A204.1 (cell line): ENCODE results near the gene CCDC102A.
"Not testable (repeated sequence)": the region's sequence is repeated elsewhere in the genome, so short reads cannot be mapped to it uniquely, and the experiment has no call there.

Source experiments
- FAIRE-seq: peaks from 2 replicates; lab custom pipeline; 2012; peaks lifted over from hg19 to GRCh38; lab: Jason Lieb, UNC

Gene CCDC102A

DNA sequence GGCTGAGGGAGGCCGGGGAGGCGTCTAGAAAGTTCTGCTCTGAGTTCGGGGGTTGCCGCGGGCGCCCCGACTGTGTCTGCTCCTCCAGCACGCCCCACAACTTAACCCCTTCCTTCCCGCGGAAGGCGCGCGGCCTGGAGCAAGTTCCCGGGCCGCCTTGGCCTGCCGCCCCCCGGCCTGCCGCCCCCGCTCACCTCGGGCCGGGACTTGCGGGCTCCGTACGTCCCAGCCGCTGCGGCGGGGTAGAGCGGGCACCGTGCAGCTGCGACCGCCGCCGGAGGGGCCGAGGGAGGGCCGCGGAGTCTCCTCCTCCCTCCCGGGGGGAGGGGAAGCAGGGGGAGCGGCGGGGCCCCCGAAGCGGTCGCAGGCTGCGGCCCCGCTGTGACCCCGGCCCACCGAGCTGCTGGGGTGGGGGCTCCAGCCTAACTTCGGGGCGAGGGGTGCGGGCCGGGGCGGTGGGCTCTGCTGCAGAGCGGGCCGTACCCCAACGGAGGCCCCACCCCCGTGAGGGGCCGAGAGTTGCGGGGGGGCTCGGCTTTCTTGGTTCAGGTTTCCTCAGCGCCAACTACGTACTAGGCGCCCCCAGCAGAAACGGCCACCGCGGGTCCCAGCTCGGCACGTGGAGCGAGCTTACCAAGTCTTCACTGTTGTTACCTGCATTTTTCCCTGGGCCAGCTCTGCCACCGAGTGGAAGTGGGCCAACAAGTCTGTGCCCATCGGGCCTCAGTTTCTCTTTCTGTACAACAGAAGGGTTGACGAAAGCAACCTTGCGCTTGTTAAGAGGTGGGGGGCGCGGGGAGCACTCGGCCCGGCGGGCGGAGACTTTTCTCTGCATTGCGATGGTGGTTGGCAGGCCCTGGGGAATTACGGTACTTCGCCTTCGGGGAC, at the start of gene CCDC102A:
Gene CCDC102A (minus strand): TSS at position 266 of the 888 bp plus-strand sequence. CDS start 7,394 bp downstream, outside the sequence.
- no peak for FAIRE-seq

DNA sequence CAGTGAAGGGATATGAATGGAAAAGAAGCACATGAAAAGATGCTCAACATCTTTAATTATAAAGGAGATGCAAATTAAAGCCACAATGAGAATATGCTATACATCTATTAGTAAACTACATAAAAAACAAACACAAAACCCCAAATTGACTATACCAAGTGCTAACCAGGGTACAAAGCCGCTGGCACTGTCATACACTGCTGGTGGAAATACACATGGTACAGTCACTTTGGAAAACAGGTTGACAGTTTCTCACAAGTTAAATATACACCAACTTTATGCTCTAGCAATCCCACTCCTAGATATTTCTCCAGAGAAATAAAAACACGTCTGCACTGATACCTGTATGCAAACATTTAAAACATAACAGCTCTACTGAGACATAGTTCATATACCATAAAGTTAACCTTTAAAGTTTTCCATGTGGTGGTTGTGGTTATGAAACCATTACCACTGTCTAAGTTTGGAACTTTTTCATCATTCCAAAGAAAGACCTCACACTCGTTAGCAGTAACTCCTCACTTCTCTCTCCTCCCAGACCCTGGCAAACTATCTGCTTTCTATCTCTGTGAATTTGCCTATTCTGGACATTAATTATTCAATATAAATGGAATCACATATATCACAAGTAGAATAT, 48.8 kb upstream of the CCDC102A start:
- no peak for FAIRE-seq

DNA sequence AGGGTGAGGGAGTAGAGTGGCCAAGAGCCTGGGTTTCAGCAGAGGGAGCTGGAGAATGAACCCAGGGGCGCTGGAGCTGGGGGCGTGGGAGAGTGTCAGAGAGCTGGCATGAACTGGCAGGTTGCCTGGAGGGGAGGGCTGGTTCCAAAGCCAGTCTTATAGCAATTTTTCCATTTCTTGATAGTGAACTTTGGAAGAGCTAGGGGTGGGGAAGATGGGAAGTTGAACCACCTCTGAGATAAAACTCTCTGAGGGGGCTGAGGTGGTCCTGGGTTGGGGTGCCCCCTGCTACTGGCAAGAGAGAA, 42.9 kb upstream of the CCDC102A start:
- FAIRE-seq: no peak

DNA sequence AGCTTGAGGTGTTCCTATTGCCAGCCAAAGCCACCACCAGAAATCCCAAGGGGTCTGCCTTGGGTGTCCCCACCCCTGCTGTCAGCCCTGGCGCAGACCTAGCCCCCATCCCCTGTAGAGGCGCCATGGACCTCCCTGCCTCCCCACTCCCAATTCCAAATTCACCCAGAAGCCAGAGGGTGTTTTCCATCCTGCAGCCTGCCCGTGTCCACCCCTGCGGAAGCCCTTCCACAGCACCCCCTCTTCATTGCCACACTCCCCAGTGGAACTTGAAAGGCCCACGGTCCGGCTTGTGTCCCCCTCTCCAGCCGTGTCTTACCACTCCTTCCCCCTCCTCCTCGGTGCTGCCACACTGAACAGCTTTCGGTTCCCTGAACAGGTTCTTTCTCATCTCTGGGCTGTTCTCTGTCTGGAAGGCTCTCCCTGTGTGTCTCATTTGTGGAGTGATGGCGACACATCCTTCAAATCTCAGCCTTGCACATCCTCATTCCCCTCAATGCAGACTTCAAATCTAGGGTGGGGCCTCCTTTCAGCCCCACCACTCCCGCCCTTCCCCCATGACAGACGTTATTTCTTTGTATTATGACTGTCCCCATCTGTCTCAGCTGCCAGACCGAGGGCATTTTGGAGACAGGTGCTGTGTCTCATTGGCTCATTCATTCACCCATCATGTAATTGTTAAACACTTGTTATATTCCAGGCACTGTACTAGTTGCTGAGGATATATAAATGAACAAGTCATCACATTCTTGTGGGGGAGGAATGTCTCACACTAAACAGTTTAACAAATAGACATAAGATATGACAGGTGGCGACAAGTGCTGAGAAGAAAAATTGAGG, 42.4 kb upstream of the CCDC102A start:
- FAIRE-seq: no peak

DNA sequence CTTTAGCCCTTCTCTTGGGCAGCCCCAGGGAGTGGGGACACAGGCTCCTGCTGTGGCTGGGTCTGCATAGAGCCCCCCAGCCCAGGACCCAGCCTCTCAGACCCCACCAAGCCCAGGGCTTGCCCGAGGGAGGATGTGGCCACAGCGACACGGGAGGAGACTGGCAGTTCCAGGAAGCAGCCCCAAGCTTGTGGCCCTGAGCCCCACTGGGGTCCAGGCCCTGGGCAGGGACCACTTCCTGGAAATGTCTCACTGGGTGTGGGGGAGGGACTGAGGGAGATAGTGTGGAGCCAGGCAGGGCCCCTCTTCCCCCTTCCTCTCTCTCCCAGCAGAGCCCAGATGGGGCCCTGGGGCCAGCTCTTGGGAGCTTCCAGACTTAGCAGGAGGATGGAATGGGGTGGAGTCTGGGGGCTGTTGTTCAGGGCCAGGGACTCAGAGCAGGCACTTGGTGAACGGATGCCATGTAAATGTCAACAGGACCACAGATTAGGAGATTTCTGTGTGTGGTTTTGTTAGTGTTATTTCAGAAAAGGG, 41.4 kb upstream of the CCDC102A start:
- FAIRE-seq: no peak

GRCh38 chr16:57577214-57577613, 40.8 kb upstream of the CCDC102A start:
- FAIRE-seq: no peak

DNA sequence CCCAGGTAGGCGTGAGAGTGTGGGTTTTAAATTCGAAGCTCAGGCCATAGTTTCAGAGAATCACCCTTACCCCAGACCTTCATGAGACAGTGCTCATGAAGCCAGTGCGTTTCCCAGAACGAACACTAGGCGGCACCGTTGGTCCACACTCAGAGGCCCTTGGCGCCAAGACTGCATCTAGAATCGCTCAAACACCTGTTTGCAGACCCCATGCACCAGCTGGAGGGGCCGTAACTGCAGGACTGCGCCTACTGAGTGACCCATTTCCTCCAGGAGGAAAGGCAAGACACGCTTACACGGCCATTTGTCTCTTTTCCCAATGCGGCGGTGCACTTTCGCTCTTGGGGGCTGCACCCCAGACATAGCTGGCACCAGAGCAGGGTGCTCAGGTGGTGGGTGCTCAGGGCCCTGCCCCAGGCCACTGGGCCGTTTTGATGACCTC, 40.1 kb upstream of the CCDC102A start:
- no peak for FAIRE-seq

DNA sequence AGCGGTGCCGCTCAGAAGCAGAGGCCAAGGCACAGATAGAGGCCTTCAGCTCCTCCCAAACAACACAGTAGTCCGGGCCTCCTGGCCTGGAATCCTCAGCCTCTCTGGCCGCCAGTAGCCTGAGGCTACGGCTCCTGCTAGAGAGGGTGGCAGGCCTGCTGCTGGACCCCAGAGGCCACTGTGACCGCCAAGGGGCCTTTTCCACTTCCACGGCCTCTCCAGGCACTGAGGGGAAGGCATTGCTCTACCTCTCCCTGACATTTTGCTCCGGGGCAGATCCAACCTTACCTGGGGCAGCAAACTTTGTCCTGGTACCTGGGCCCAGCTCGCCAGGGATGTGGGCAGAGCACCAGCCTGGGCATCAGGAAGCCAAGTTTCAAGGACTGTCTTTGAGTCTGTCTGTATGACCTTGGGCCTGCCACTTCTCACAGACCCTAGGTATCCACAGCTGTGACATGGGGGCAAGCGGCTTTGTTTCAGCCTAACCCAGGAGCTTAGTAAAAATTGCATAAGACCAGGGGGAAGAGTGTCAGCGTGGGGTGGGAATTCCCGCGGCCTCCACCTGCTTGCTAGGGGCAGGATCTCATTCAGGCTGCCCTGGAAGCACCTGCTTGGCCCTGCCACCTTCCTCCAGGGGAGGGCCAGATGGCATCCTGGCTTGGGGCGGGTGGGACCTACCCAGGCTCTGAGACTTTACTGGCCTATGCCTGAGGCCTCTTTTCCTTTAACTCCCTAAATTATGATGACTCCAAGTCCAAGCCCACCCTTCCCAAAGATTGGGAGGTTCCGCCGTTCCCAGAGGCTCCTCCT, 39.3 kb upstream of the CCDC102A start:
- FAIRE-seq: no peak

GRCh38 chr16:57574646-57575467, 38.5 kb upstream of the CCDC102A start:
- no peak for FAIRE-seq

DNA sequence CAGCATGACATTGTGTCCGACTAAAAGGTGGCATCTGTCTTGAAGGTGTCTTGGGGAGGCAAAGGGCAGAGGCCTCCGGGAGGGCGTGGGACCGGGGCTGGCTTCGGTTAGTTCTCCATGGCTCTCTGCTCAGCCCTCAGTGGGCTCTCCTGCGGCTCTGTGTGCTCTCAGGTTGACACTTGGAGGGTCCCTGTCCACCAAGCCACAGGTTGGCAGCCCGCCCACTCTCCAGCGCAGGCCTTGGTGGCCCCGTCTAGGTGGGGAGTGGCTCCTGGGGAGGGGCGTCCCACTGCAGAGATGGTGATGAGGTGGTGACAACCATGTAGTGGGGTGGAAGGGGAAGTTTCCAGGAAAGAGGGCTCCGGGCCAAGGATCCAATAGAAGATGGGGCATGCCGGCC, 37.7 kb upstream of the CCDC102A start:
- FAIRE-seq: no peak

DNA sequence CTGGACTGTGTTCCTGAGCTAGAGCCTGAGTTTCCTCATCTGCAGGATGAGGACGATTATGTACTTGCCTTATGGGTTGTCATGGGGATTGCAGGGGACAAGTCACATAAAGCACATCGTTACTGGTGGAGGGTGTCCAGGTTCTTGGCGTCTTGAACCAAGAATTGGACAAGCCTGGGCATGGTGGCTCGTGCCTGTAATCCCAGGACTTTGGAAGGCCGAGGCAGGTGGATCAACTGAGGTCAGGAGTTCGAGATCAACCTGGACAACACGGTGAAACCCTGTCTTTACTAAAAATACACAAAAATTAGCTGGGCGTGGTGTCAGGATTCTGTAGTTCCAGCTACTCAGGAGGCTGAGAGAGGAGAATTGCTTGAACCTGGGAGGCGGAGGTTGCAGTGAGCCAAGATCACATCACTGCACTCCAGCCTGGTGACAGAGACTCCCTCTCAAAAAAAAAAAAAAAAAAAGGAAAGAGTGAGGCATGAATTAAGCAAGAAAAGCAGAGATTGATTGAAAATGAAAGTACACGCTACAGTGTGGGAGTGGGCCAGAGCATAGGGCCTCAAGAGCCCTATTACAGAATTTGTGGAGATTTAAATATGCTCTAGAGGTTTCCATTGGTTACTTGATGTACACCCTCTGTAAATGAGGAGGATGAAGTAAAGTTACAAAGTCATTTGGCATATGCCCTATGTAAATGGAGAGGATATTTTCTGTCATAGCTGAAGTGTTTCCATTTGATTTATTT, 36.8 kb upstream of the CCDC102A start:
- FAIRE-seq: no peak

DNA sequence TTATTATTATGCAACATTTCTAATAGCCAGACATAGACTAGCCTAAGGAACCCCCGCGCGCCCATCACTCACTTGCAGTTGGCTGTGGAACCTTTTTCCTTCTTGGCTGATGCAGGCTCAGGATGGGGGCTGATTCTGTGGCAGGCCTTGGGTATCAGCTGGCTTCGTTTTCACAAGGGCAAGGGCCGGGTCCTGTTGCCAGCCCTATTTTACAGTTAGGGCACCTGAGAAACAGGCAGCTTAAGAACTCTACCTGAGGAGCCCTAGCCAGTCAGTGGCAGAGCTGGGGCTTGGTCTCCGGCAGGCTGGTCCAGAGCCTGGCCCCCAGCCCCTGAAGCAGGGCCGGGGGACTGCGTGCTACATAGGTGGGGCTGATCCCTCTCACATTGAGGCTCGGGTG, 34.7 kb upstream of the CCDC102A start:
- no peak for FAIRE-seq

DNA sequence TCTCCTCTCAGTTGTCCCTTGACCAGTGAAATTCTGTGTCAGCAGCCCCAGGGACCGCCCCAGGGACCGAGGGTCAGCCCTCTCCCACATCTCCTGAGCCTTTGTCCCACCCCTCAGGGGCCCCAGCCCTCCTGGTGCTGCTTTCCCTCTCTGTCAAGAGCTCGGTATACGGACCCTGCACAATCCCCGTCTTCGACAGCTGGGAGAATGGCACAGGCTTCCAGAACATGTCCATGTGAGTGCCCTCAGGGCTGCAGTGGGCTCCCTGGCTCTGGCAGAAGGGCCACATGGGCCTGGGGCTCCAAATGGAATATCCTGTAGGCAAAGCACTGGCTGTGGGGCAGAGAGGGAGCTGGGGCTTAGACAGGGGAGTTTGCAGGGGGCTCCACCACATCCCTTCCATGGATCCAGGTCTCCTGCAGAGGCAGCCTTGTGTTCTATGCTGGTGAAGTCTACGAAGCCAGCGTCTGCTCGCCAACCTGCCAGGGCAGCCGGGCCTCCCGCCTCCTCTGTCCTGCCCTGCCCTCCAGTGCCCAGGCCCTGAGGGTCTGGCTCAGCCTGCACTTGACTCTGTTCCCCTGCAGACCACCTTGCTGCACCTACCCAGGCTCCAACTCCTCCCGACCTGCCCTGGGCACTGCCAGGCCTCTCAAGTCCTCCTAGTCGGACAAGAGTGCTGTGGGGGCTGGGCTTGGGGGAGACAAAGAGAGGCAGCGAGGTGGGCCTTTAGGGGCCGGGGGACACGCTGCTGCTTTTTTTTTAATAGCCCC, 34.1 kb upstream of the CCDC102A start:
- FAIRE-seq: no peak

DNA sequence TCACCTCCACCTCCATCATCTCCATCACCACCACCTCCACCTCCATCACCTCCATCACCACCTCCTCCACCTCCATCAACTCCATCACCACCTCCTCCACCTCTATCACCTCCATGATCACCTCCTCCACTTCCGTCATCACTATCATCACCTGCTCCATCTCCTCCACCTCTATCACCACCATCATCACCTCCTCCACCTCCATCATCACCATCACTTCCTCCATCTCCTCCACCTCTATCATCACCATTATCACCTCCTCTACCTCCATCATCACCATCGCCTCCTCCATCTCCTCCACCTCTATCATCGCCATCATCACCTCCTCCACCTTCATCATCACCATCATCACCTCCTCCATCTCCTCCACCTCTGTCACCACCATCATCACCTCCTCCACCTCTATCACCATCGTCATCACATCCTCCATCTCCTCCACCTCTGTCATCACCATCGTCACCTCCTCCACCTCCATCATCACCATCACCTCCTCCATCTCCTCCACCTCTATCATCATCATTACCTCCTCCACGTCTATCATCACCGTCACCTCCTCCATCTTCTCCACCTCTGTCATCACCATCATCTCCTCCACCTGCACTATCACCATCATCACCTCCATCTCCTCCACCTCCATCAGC, 33.1 kb upstream of the CCDC102A start:
- FAIRE-seq: no peak

DNA sequence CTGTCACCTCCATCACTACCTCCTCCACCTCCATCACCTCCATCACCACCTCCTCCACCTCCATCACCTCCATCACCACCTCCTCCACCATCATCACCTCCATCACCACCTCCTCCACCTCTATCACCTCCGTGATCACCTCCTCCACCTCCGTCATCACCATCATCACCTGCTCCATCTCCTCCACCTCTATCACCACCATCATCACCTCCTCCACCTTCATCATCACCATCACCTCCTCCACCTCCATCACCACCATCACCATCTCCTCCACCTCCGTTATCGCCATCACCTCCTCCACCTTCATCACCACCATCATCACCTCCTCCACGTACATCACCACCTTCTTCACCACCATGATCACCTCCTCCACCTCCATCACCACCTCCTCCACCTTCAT, 32.4 kb upstream of the CCDC102A start:
- FAIRE-seq: not testable (repeated sequence)

GRCh38 chr16:57568173-57568678, 31.9 kb upstream of the CCDC102A start:
- no peak for FAIRE-seq

DNA sequence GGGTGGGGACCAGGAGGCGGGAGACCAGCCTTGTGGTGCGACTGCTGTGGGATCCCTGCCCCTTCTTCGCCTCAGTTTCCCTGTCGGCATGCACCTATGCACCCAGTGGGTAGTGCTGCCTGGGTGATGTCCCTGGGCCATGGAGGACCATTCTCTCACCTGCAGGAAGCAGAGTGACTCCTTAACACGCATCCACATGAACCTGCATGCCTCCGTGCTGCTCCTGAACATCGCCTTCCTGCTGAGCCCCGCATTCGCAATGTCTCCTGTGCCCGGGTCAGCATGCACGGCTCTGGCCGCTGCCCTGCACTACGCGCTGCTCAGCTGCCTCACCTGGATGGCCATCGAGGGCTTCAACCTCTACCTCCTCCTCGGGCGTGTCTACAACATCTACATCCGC, 31.3 kb upstream of the CCDC102A start:
- FAIRE-seq: no peak

DNA sequence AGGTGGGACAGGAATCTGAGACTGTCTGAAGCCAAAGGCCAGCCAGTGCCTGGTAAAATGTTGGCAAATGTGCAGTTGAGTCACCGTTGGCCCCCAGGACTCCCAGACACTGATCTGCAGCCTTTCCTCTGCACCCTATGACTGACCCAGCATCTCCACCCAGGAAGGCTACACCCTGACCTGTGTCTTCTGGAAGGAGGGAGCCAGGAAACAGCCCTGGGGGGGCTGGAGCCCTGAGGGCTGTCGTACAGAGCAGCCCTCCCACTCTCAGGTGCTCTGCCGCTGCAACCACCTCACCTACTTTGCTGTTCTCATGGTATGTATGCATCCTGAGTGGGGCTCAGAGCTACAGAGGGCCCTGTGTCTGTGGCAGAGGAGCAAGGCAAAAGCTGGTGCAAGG, 30.1 kb upstream of the CCDC102A start:
- no peak for FAIRE-seq

GRCh38 chr16:57565461-57565860, 29.1 kb upstream of the CCDC102A start:
- no peak for FAIRE-seq
